Measurements from ENCODE around the gene TMEM161B.

- TF ChIP-seq POLR2A (IDR thresholded peaks at IDR 0.05) (no peak), CTCF (IDR thresholded peaks at IDR 0.05) (no peak)
Observed at GRCh38 chr5:88283690-88284089, 15.0 kb upstream of the TMEM161B start.

Measured in Peyer's patch (tissue), 4 donors.